CD4-positive, alpha-beta T cell (primary cell): Measurements from ENCODE around the gene FAM107B. TPM values are rescaled to one million over a fixed set of nuclear protein-coding genes. Genes with fewer than 3 reads are reported as not detected.

Experiments
- ATAC-seq: fragments of 200-7000 bp; cut with Tn5 transposase; one replicate; pipeline ENCODE4 v1.10.0; 2022; ENCODE audit warnings: mild to moderate bottlenecking; ENCODE audit not compliant: poor library complexity
- CTCF ChIA-PET: fragments of 350-600 bp; sonication (Branson Sonifier 250); formaldehyde crosslinking; loops from one replicate; lab custom pipeline; 2021; ENCODE audit warnings: antibody characterized with exemption, inconsistent platforms; lab: Charles Lee
- POLR2A ChIA-PET: fragments of 350-600 bp; sonication (Branson Sonifier 250); formaldehyde crosslinking; loops from one replicate; lab custom pipeline; 2021; ENCODE audit warnings: antibody characterized with exemption, inconsistent platforms; lab: Charles Lee
- DNase-seq, 14 experiments: peaks; one replicate each; pipeline ENCODE4 v3.0.0-alpha.2; 2013 to 2020; ENCODE audit warnings: mixed read lengths in 2 of 14
- H3K27ac ChIP-seq, 2 donors: one replicate each; pipeline versions ENCODE4 v1.5.1 to v1.7.0; 2013; ENCODE audit warnings: low read length in 2 of 2, low read depth in 1 of 2, mild to moderate bottlenecking in 1 of 2
- H3K27me3 ChIP-seq, 2 experiments: 1 replicate in 1 of 2; 2 replicates in 1 of 2; pipeline versions ENCODE4 v1.6.1 to v1.7.0; 2013; ENCODE audit warnings: low read length in 2 of 2, control low read depth in 1 of 2, mild to moderate bottlenecking in 1 of 2, moderate library complexity in 1 of 2; ENCODE audit not compliant: insufficient read depth in 2 of 2, control insufficient read depth in 1 of 2
- H3K36me3 ChIP-seq: one replicate; pipeline ENCODE4 v1.6.1; 2013; ENCODE audit warnings: low read length, control low read depth; ENCODE audit not compliant: insufficient read depth
- H3K4me1 ChIP-seq: one replicate; pipeline ENCODE4 v1.6.1; 2013; ENCODE audit warnings: low read length, control low read depth; ENCODE audit not compliant: insufficient read depth
- H3K4me3 ChIP-seq: one replicate; pipeline ENCODE4 v1.5.1; 2013; ENCODE audit warnings: mild to moderate bottlenecking, low read length, moderate library complexity
- H3K9me3 ChIP-seq, 2 experiments: 1 replicate in 1 of 2; 2 replicates in 1 of 2; pipeline versions ENCODE4 v1.6.1 to v1.7.0; 2013; ENCODE audit warnings: low read length in 2 of 2, mild to moderate bottlenecking in 2 of 2, control low read depth in 1 of 2, moderate library complexity in 1 of 2; ENCODE audit not compliant: control insufficient read depth in 1 of 2, insufficient read depth in 1 of 2
- H3K27ac Mint-ChIP-seq: one replicate; pipeline ENCODE4 v1.8.0; 2020; ENCODE audit warnings: mixed read lengths
- H3K27me3 Mint-ChIP-seq: one replicate; pipeline ENCODE4 v1.8.0; 2021; ENCODE audit warnings: mixed read lengths
- H3K36me3 Mint-ChIP-seq: one replicate; pipeline ENCODE4 v1.8.0; 2021; ENCODE audit warnings: low read depth, mixed read lengths
- H3K4me1 Mint-ChIP-seq: one replicate; pipeline ENCODE4 v1.8.0; 2021; ENCODE audit warnings: low read depth, mixed read lengths
- H3K4me3 Mint-ChIP-seq: one replicate; pipeline ENCODE4 v1.8.0; 2020; ENCODE audit warnings: mild to moderate bottlenecking, mixed read lengths
- H3K9me3 Mint-ChIP-seq: one replicate; pipeline ENCODE4 v1.8.0; 2020; ENCODE audit warnings: mixed read lengths
- intact Hi-C, 2 experiments: fragments of 100-400 bp; cut with DNase I in 1 of 2; cut with micrococcal nuclease in 1 of 2; formaldehyde crosslinking; loops; one replicate each; pipeline versions ENCODE4 v1.15.1 to v1.9.0; 2023 to 2025; cut with DNase I, micrococcal nuclease
- total RNA-seq, 174 experiments: library from RNA in 2 of 174; stranded (reverse) in 2 of 174; gene quantifications; one replicate each; pipeline ENCODE4 v1.2.3 and lab custom pipeline; 2021 to 2026
- TF ChIP-seq, protein P1 (sequence below): fragments of 200-600 bp; IDR thresholded peaks from one replicate; pipeline ENCODE4 v1.8.0; 2022; ENCODE audit warnings: antibody characterized with exemption, mild to moderate bottlenecking

FAM107B gene
- total RNA-seq, 2 experiments from 2014 or later, result 261 to 262 TPM

GRCh38 chr10:14603534-14604102, 171.1 kb downstream of the FAM107B start:
- intact Hi-C loops, result loop anchor here (2.0 to 5.0 kb wide), 9 partner anchors 17 to 234 kb away; partner anchors contain the start of genes CDNF (in 2 of the 2), HSPA14 (in 2 of the 2) and MSANTD7 (in 2 of the 2)
- POLR2A ChIA-PET, result interaction anchor here (1.0 to 2.0 kb wide), 4 partner anchors 16 to 234 kb away, joined by 5 to 10 read pairs (median 8); partner anchors contain the start of genes CDNF, HSPA14 and MSANTD7
- CTCF ChIA-PET, result interaction anchor here (1.5 kb wide), 1 partner anchor 43 kb away, joined by 4 read pairs; no protein-coding TSS in a partner anchor

DNA sequence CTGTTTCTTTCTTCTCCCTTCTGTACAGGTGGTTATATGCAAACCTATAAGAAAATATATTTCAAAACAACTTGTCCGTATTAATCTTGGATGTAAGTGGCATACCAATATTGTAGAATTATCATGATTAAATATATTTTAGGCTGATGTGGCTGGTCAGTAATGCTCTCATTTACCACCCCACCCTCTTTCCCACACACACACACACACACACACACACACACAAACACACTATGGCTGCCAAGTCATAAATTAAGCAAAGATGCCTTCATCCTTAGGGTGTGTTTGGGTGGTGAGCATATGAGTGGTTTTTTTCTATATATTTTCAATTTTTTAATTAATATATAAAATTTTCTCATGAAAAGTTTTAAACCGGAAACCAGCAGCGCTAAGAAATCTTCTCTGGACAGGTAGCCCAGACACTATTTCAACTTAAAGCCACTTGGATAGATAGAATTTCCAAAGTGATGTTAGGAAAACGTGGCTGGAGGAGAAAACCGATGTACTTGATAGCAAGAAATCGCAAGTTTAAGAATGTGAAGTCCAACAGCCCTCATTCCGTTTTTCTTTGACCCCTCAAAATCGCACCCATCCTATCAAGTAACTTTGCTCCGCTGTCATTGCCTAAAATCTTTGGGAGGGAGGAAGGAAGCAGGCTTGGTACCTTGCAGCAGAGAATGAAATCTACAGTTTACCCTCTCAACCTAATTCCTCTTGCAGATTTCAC, 171.7 kb downstream of the FAM107B start:
- Mint-ChIP-seq H3K4me1 (peaks cover 72% of the 10 kb centered on the region), H3K27me3 (no peaks in the 10 kb centered on the region)

More at GRCh38 chr10:14603534-14604102, 171.1 kb downstream of the FAM107B start:
- TF ChIP-seq, protein P1, sequence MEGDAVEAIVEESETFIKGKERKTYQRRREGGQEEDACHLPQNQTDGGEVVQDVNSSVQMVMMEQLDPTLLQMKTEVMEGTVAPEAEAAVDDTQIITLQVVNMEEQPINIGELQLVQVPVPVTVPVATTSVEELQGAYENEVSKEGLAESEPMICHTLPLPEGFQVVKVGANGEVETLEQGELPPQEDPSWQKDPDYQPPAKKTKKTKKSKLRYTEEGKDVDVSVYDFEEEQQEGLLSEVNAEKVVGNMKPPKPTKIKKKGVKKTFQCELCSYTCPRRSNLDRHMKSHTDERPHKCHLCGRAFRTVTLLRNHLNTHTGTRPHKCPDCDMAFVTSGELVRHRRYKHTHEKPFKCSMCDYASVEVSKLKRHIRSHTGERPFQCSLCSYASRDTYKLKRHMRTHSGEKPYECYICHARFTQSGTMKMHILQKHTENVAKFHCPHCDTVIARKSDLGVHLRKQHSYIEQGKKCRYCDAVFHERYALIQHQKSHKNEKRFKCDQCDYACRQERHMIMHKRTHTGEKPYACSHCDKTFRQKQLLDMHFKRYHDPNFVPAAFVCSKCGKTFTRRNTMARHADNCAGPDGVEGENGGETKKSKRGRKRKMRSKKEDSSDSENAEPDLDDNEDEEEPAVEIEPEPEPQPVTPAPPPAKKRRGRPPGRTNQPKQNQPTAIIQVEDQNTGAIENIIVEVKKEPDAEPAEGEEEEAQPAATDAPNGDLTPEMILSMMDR, result no peak
- no peaks in the 10 kb centered on the region for H3K27me3 Mint-ChIP-seq
- H3K36me3 ChIP-seq, result peaks cover 30% of the 10 kb centered on the region
- peaks cover 58% of the 10 kb centered on the region for H3K36me3 Mint-ChIP-seq
- ATAC-seq (peak; percentile 29), DNase-seq (peak in 4 of 14 experiments; percentile 30 to 62 (median 42))
- peak overlapping the region; percentile 78 for H3K4me3 ChIP-seq
- no peaks in the 10 kb centered on the region for H3K9me3 Mint-ChIP-seq
- H3K4me1 ChIP-seq, result peaks cover 56% of the 10 kb centered on the region
- H3K4me1 Mint-ChIP-seq, result peaks cover 66% of the 10 kb centered on the region
- H3K27me3 ChIP-seq, result no peaks in the 10 kb centered on the region
- peak overlapping the region; percentile 23 to 26 for H3K27ac ChIP-seq
- peak overlapping the region; percentile 93 for H3K27ac Mint-ChIP-seq
- no peaks in the 10 kb centered on the region for H3K9me3 ChIP-seq
- peak overlapping the region; percentile 96 for H3K4me3 Mint-ChIP-seq

More for the DNA sequence above, 171.7 kb downstream of the FAM107B start:
- Histone ChIP-seq H3K4me1 (peaks cover 59% of the 10 kb centered on the region), H3K36me3 (peaks cover 37% of the 10 kb centered on the region), H3K27ac (peak overlapping the region; percentile 23 to 26), H3K27me3 (no peaks in the 10 kb centered on the region), H3K9me3 (no peaks in the 10 kb centered on the region), H3K4me3 (peak overlapping the region; percentile 78)
- H3K4me3 Mint-ChIP-seq, result peak overlapping the region; percentile 96
- H3K9me3 Mint-ChIP-seq, result no peaks in the 10 kb centered on the region
- no peak for ATAC-seq
- ChIA-PET CTCF (interaction anchor here (0.9 kb wide), 1 partner anchor 15 kb away, joined by 3 read pairs; no protein-coding TSS in a partner anchor), POLR2A (interaction anchor here (1.6 kb wide), 1 partner anchor 20 kb away, joined by 5 read pairs; no protein-coding TSS in a partner anchor)
- TF ChIP-seq, protein P1, result no peak
- intact Hi-C loops, result loop anchor here (1.0 to 5.0 kb wide), 10 partner anchors 15 to 234 kb away; partner anchors contain the start of genes CDNF (in 2 of the 2), HSPA14 (in 2 of the 2) and MSANTD7 (in 2 of the 2)
- peak overlapping the region; percentile 93 for H3K27ac Mint-ChIP-seq
- H3K36me3 Mint-ChIP-seq, result peaks cover 64% of the 10 kb centered on the region
- DNase-seq, result peak in 1 of 14 experiments; percentile 33
